NCI-H446 treated with DMSO at 0.1 percent for 48 hours (cell line): ENCODE results near the gene DOCK8.
"Not testable (repeated sequence)": the region's sequence is repeated elsewhere in the genome, so short reads cannot be mapped to it uniquely, and the experiment has no call there.

ENCODE experiments used
- DNase-seq: peaks from one replicate; lab custom pipeline; 2025; lab: John Stamatoyannopoulos, UW

The DOCK8 gene

GRCh38 chr9:224582-225520 is 10.2 kb downstream of the DOCK8 start:
- no peak for DNase-seq

- DNase-seq = no peak
Measured at GRCh38 chr9:227860-228259, 13.2 kb downstream of the DOCK8 start.

GRCh38 chr9:228929-229695 is 14.4 kb downstream of the DOCK8 start:
- DNase-seq = no peak

- not testable (repeated sequence) for DNase-seq
Measured at GRCh38 chr9:231625-232024, 17.0 kb downstream of the DOCK8 start.

- DNase-seq = not testable (repeated sequence)
Measured at GRCh38 chr9:233708-234107, 19.0 kb downstream of the DOCK8 start.

GRCh38 chr9:237141-237857 is 22.6 kb downstream of the DOCK8 start:
- no peak for DNase-seq

GRCh38 chr9:237858-238345 is 23.2 kb downstream of the DOCK8 start:
- no peak for DNase-seq

- no peak for DNase-seq
Measured at GRCh38 chr9:242461-243080, 27.9 kb downstream of the DOCK8 start.

GRCh38 chr9:248278-248961 is 33.8 kb downstream of the DOCK8 start:
- DNase-seq = no peak

- DNase-seq = no peak
Measured at GRCh38 chr9:249025-249424, 34.4 kb downstream of the DOCK8 start.

- no peak for DNase-seq
Measured at GRCh38 chr9:250039-250438, 35.4 kb downstream of the DOCK8 start.

- DNase-seq = no peak
Measured at GRCh38 chr9:250625-251024, 36.0 kb downstream of the DOCK8 start.

GRCh38 chr9:251398-251797 is 36.7 kb downstream of the DOCK8 start:
- DNase-seq = no peak

- no peak for DNase-seq
Measured at GRCh38 chr9:253539-253938, 38.9 kb downstream of the DOCK8 start.

- no peak for DNase-seq
Measured at GRCh38 chr9:254516-254915, 39.9 kb downstream of the DOCK8 start.

GRCh38 chr9:257957-258356 is 43.3 kb downstream of the DOCK8 start:
- DNase-seq = no peak

- DNase-seq = no peak
Measured at GRCh38 chr9:259405-260404, 45.0 kb downstream of the DOCK8 start.

- DNase-seq = no peak
Measured at GRCh38 chr9:264231-264630, 49.6 kb downstream of the DOCK8 start.

- DNase-seq = no peak
Measured at GRCh38 chr9:265209-265870, 50.7 kb downstream of the DOCK8 start.
